Retina (tissue), 1 donor: Measurements from ENCODE around the gene LMAN1L.

Source experiments
- DNase-seq: peaks from one replicate; pipeline ENCODE4 v3.0.0-alpha.2; 2016

LMAN1L gene

DNA sequence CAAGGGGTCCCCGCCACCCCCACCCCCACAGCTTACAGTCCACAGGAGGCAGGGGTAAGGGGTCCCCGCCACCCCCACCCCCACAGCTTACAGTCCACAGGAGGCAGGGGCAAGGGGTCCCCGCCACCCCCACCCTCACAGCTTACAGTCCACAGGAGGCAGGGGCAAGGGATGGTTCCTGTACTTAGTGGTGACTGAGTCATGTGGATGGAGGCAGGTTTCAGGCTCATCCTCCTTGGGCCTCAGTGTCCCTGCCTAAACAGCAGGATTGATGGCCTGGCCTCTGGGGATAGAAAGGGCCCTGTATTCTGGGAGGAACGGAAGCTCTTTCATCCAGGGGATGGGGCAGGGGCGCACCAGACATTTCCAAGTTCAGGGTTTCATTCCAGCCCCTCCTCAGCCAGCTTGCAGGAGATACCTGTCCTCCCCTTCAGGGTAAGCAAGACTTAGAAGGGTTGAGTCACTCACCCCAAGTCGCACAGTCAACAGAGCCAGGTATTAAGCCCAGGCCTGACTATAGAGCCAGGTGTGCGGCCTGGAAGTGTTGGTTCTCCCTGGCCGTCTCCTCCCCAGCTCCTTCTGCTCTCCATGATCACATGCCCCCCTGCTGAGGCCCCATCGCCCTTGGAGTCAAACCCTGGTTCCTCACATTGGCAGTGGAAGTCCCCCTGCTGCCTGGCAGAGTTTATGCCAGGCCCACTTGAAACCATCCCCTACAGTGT is 18.2 kb upstream of the LMAN1L start:
- no peak for DNase-seq

DNA sequence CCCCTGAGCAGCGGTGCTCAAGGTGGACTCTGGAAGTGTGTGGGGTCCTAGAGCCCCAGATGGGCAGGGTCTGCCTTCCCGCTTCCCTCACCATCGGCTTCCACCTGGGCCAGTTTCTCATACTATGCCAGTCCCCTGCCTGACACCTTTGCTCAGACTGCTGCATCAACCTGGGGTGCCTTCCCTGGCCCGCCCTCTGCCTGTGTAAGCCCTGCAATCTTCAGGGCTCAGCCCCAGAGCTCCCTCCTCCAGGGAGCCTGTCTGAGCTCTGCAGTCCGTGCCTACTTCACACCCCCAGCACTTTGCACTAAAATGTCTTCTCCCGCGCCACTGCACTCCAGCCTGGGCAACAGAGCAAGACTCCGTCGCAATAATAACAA is 17.7 kb upstream of the LMAN1L start:
- DNase-seq, result no peak

GRCh38 chr15:74795966-74796625 is 16.5 kb upstream of the LMAN1L start:
- DNase-seq, result no peak

GRCh38 chr15:74798388-74799254 is 14.0 kb upstream of the LMAN1L start:
- DNase-seq, result no peak

DNA sequence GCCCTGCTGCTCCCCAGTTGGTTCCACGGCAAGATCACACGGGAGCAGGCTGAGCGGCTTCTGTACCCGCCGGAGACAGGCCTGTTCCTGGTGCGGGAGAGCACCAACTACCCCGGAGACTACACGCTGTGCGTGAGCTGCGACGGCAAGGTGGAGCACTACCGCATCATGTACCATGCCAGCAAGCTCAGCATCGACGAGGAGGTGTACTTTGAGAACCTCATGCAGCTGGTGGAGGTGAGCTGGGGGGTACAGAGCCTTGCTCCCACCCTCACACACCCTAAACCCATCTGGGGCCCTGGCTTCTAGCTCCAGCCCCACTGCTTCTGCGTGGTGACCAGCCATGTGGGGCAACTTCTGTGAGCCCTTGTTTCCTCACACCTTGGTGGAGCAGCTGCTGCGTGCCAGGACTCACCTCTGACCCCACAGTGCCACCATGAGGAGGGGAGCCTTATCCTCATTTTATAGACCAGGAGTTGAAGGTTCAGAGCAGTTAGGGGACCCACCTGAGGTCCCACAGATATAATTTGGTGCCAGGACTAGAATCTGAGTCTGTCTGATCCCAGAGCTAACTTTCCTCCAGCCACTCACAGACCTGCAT is 13.3 kb upstream of the LMAN1L start:
- DNase-seq, result no peak

DNA sequence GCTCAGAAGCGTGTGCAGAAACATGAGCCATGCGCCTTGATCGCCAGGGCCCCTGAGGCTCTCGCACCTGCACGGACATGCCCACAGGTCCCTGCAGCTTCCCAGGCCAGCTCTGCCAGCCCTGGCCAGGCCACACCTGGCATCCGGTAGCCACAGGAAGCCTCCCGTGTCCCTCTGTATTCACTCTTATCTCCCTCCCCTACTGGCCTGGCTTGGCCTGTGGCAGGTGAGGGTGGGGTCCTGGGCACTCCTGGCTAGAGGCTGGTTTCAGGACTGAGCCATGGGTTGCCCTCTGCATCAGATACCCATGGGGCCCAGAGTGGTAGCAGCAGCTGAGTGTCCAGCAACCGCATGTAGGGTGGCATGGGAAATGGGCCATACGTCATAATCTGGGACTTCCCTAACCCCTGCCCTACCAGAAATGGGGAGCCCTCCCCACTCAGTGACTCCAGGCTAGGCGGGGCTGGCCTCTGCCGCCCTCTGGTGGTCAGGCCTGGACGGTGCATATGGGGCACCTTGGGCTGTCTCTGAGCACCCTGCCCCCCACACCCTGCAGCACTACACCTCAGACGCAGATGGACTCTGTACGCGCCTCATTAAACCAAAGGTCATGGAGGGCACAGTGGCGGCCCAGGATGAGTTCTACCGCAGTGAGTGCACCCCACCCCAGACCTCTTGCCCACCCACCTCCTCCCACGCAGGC is 12.6 kb upstream of the LMAN1L start:
- DNase-seq, result peak; percentile 61

DNA sequence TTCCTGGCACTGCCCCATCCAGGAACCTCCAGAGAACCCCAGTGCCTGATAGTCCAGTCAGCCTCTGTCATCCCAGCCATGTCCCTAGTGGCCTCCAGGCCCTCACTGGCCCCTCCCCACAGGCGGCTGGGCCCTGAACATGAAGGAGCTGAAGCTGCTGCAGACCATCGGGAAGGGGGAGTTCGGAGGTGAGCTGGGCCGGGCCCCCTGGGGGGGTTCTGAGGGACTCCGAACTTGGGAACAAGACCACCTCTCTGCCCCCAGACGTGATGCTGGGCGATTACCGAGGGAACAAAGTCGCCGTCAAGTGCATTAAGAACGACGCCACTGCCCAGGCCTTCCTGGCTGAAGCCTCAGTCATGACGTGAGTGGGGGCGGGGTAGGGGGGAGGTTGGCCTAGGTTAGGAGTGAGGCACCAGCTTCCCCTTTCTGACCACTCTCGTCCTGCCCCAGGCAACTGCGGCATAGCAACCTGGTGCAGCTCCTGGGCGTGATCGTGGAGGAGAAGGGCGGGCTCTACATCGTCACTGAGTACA is 12.0 kb upstream of the LMAN1L start:
- no peak for DNase-seq

DNA sequence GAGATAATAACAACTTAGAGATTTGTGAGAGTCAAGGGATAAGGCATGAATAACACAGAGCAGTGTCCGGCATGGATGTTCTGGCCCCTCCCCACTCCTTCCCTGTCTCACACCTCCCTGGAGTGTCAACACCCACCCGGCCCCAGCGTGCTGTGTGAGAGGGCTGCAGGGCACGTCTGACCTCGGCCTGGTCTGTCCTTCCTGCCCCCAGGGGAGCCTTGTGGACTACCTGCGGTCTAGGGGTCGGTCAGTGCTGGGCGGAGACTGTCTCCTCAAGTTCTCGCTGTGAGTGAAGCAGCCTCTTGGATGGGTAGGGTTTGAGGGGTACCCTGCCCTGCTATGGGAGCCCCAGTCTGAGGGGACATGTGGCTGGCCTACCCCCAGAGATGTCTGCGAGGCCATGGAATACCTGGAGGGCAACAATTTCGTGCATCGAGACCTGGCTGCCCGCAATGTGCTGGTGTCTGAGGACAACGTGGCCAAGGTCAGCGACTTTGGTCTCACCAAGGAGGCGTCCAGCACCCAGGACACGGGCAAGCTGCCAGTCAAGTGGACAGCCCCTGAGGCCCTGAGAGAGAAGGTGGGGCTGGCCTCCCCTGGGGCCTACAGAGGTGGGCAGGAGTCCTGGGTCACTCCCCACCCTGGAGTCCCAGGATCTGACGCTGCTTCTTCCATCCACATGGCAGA is 11.2 kb upstream of the LMAN1L start:
- DNase-seq, result no peak

DNA sequence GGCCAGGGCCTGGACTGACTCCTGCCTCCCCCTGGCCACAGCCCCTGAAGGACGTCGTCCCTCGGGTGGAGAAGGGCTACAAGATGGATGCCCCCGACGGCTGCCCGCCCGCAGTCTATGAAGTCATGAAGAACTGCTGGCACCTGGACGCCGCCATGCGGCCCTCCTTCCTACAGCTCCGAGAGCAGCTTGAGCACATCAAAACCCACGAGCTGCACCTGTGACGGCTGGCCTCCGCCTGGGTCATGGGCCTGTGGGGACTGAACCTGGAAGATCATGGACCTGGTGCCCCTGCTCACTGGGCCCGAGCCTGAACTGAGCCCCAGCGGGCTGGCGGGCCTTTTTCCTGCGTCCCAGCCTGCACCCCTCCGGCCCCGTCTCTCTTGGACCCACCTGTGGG is 10.3 kb upstream of the LMAN1L start:
- DNase-seq, result no peak

DNA sequence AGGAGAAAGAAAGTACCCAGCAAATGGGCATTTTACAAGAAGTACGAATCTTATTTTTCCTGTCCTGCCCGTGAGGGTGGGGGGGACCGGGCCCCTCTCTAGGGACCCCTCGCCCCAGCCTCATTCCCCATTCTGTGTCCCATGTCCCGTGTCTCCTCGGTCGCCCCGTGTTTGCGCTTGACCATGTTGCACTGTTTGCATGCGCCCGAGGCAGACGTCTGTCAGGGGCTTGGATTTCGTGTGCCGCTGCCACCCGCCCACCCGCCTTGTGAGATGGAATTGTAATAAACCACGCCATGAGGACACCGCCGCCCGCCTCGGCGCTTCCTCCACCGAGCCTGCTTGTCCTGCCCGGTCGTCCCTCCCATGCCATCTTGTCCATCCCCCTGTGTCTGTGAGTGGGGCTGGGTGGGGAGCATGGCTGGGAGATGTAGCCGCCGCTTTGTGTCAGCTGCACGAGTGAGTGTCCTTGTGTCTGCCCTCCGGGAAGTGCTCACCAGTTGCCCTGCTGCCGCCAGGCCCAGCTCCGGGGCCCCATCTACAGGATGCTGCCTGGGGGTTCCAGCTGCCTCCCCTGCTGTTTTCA is 9.7 kb upstream of the LMAN1L start:
- no peak for DNase-seq

- DNase-seq, result no peak
Observed at GRCh38 chr15:74804935-74805334, 7.7 kb upstream of the LMAN1L start.

DNA sequence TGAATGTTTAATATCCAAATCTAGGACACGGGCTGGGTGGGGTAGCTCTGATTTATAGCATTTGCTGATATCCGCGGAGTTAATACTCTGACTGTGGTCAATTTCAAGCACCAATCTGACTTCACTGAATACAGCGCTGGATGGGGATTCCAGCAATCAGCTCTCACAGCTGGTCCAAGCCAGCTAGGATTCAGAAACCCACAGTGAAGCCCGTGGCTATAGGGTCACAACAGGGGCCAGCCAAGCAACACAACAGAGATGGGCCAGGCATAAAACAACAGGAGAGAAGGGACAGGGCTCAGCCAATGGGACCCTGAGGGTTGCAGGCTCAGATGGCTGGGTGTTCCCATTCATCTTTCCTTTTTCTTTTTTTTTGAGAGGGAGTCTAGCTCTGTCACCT is 5.4 kb upstream of the LMAN1L start:
- DNase-seq, result no peak

- DNase-seq, result no peak
Observed at GRCh38 chr15:74808078-74808839, 4.4 kb upstream of the LMAN1L start.

- DNase-seq, result no peak
Observed at GRCh38 chr15:74808840-74809229, 3.8 kb upstream of the LMAN1L start.

- DNase-seq, result no peak
Observed at GRCh38 chr15:74809242-74809641, 3.4 kb upstream of the LMAN1L start.

DNA sequence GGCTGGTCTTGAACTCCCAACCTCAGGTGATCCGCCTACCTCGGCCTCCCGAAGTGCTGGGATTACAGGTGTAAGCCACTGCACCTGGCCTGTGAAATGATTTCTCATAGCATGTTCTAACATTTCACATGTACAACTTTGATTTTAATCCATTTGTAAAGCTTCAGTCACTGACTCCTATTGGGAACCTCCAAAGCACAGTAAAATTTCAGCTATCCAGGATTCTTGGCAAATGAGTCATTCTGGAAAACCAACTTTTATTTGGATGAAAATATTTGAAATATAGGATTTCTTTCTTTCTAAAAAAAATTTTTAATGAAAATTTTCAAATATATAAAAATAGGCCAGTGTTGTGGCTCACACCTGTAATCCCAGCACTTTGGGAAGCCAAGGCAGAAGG is 2.7 kb upstream of the LMAN1L start:
- no peak for DNase-seq

GRCh38 chr15:74815121-74815934 is 2.7 kb downstream of the LMAN1L start:
- no peak for DNase-seq

DNA sequence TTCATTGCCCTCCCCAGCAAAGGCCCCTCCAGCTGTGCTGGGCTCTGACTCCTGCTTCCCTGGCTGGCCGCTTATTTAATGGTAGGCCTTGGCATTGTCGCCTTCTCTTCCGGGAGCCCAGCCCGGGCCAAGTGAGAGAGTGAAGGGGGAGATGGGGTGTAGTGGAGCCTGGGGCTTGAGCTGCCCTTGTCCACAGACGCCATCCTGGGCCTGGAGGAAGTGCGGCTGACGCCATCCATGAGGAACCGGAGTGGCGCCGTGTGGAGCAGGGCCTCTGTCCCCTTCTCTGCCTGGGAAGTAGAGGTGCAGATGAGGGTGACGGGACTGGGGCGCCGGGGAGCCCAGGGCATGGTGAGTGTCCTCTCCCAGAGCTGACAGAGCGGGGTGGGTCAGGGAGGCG is 3.3 kb downstream of the LMAN1L start:
- no peak for DNase-seq

DNA sequence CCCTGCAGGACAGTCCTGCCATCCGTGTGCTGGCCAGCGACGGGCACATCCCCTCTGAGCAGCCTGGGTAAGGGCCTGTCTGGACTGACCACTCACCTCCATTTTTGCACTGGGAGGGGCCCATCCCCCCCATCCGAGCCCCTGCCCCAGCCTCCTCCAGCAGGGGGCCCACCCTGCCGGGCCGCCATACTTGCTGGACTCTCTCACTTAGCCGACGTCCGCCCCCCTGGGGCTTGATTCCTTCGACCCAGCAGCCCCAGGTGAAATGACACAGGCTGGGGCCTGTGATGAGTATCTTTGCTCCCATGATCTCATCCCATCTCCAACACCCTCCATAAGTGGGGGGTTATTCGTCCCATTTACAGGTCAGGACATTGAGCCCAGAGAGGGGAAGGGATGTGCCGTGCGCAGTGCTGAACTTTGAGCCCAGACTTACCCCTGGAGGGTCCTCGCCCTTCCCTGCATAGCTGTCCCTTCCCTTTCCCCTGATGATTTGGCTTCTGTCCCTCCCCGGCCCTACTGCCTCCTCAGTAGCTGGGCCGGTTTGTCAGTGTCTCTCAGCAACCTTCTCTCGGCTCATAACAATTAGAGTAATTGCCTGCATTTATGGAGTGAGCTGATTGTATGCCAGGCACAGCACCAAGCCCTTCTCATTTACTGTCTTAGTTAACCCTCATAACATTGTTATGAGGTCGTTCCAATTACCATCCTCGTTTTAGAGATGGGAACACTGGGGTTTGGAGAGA is 4.2 kb downstream of the LMAN1L start:
- DNase-seq, result peak; percentile 50
